ENCODE data around the gene IQCF2. TPM values are rescaled to one million over a fixed set of nuclear protein-coding genes. Genes with fewer than 3 reads are reported as not detected.
"Not testable (repeated sequence)": the region's sequence is repeated elsewhere in the genome, so short reads cannot be mapped to it uniquely, and the experiment has no call there.

The IQCF2 gene
- total and polyA plus RNA-seq, 9 of the 15 experiments (the other 6 are each of a cell fraction or from before 2014, with no cell fraction given): not detected

GRCh38 chr3:51868896-51869295, 7.5 kb downstream of the IQCF2 start:
- H3K9me3 ChIP-seq (replicated peaks; ENCODE audit: control insufficient read depth, insufficient read depth, low read depth, low read length); FAIRE-seq; H3K27me3 ChIP-seq (ENCODE audit: control insufficient read depth in 2 of 2, insufficient read depth in 2 of 2, low read length in 2 of 2); in situ Hi-C loops (cut with MboI); H3K4me1 ChIP-seq (replicated peaks in 1 of 2; ENCODE audit: control insufficient read depth in 2 of 2, insufficient read depth in 2 of 2, low read length in 2 of 2); ATAC-seq; H3K36me3 ChIP-seq (ENCODE audit: control insufficient read depth, insufficient read depth, low read length); H3K79me2 ChIP-seq (ENCODE audit: control insufficient read depth, insufficient read depth, low read length); intact Hi-C loops (cut with micrococcal nuclease); H3K9me1 ChIP-seq (ENCODE audit: control insufficient read depth, insufficient read depth, low read length); H3K4me2 ChIP-seq (ENCODE audit: insufficient read depth, low read length); CTCF ChIA-PET (ENCODE audit: low intra/inter-chr PET ratio); H2AFZ ChIP-seq (ENCODE audit: low read depth, low read length); BruUV-seq (replicated peaks); POLR2A ChIA-PET; DNase-seq (ENCODE audit: extremely low read depth in 1 of 4, low spot score in 3 of 4); H4K20me1 ChIP-seq (replicated peaks; ENCODE audit: control insufficient read depth, insufficient read depth, low read length); H3K27ac ChIP-seq (ENCODE audit: extremely low read depth, low read depth, low read length); H3K9ac ChIP-seq (ENCODE audit: insufficient read depth in 1 of 2, low read depth in 2 of 2, low read length in 2 of 2); H3K4me3 ChIP-seq: not testable (repeated sequence)
- WGBS (ENCODE audit: insufficient coverage, low coverage, missing lambda C conversion rate): 0% methylated on average over 1 of the region's 1 CpG

- Histone ChIP-seq H3K79me2 (ENCODE audit: control insufficient read depth, insufficient read depth, low read length) (no peaks in the 10 kb centered on the region), H3K36me3 (ENCODE audit: control insufficient read depth, insufficient read depth, low read length) (no peaks in the 10 kb centered on the region), H3K4me1 (replicated peaks in 1 of 2; ENCODE audit: control insufficient read depth in 2 of 2, insufficient read depth in 2 of 2, low read length in 2 of 2) (peaks cover 0 to 5% of the 10 kb centered on the region in 2 experiments; a peak in 2 of 5 replicates), H3K9me3 (replicated peaks; ENCODE audit: control insufficient read depth, insufficient read depth, low read depth, low read length) (no peaks in the 10 kb centered on the region), H3K9me1 (ENCODE audit: control insufficient read depth, insufficient read depth, low read length) (no peaks in the 10 kb centered on the region), H3K4me3 (no peak overlapping the region), H3K9ac (ENCODE audit: insufficient read depth in 1 of 2, low read depth in 2 of 2, low read length in 2 of 2) (no peak overlapping the region), H3K27ac (ENCODE audit: extremely low read depth, low read depth, low read length) (no peak overlapping the region), H4K20me1 (replicated peaks; ENCODE audit: control insufficient read depth, insufficient read depth, low read length) (no peaks in the 10 kb centered on the region), H3K27me3 (ENCODE audit: control insufficient read depth in 2 of 2, insufficient read depth in 2 of 2, low read length in 2 of 2) (peaks cover 0 to 6% of the 10 kb centered on the region in 2 experiments; a peak in 2 of 5 replicates), H3K4me2 (ENCODE audit: insufficient read depth, low read length) (no peak overlapping the region), H2AFZ (ENCODE audit: low read depth, low read length) (no peak overlapping the region)
- no peak for TF ChIP-seq ZNF277 (CRISPR knock-in tag; IDR thresholded peaks at IDR 0.05; ENCODE audit: borderline replicate concordance)
- no peak for TF ChIP-seq ZNF436 (CRISPR knock-in tag; IDR thresholded peaks at IDR 0.05)
- TF ChIP-seq FOXA3 (CRISPR knock-in tag; conservative IDR thresholded peaks at IDR 0.05 in 1 of 2, IDR thresholded peaks at IDR 0.05 in 1 of 2): no peak
- TF ChIP-seq TEAD4 (IDR thresholded peaks at IDR 0.05; ENCODE audit: low read length): peak; percentile 50; the same call in 1 of the 2 replicates
- no peak for TF ChIP-seq TEAD4 (CRISPR knock-in tag; IDR thresholded peaks at IDR 0.05; ENCODE audit: borderline replicate concordance)
- TF ChIP-seq IRF2 (CRISPR knock-in tag; IDR thresholded peaks at IDR 0.05): no peak
- peak; percentile 17; the same call in 1 of the 2 replicates for TF ChIP-seq TAL1 (IDR thresholded peaks at IDR 0.05)
- TF ChIP-seq KDM1A (IDR thresholded peaks at IDR 0.05): 0 out of 4 replicates have a peak, but pooled peaks of 1 of the 2 experiments have one; percentile 9
- peak; percentile 65 for TF ChIP-seq CBFA2T3 (IDR thresholded peaks at IDR 0.05)
- TF ChIP-seq CBFA2T2 (conservative IDR thresholded peaks at IDR 0.05): peak; percentile 53
- TF ChIP-seq NCOR1 (IDR thresholded peaks at IDR 0.05): peak; percentile 22; the same call in 1 of the 2 replicates
- no peak for TF ChIP-seq RNF219 (CRISPR knock-in tag; IDR thresholded peaks at IDR 0.05)
- TF ChIP-seq RCOR1 (IDR thresholded peaks at IDR 0.05; ENCODE audit: borderline replicate concordance in 1 of 2, low read depth in 2 of 2, low read length in 2 of 2): peak in 1 of 2 experiments; percentile 29; a peak in 1 of 4 replicates
- peak; percentile 35; the same call in 1 of the 2 replicates for TF ChIP-seq ARID1B (IDR thresholded peaks at IDR 0.05)
- in situ Hi-C loops (cut with MboI): no loop called here
- ChIA-PET POLR2A (no interaction called here), CTCF (ENCODE audit: low intra/inter-chr PET ratio) (no interaction called here)
- peak in 2 of 4 experiments; percentile 28 to 34 for DNase-seq (ENCODE audit: extremely low read depth in 1 of 4, low spot score in 3 of 4)
- peak; percentile 55; the same call in 2 of the 3 replicates for ATAC-seq
- WGBS (ENCODE audit: insufficient coverage, low coverage, missing lambda C conversion rate): 0% methylated on average over 2 of the region's 2 CpGs
- FAIRE-seq: peak; percentile 58
- no TSS peak for BruUV-seq (replicated peaks)
- intact Hi-C loops (cut with micrococcal nuclease): no loop called here
These were observed 7.9 kb downstream of the IQCF2 start for GRCh38 chr3:51869304-51869703.

All from K562 (cell line).